NCI-H748 (cell line): ENCODE results near the gene MRNIP.
"Not testable (repeated sequence)": the region's sequence is repeated elsewhere in the genome, so short reads cannot be mapped to it uniquely, and the experiment has no call there.

Source experiments
- DNase-seq: peaks from one replicate; lab custom pipeline; 2025; ENCODE audit not compliant: unreplicated experiment; lab: John Stamatoyannopoulos, UW

The MRNIP gene

GRCh38 chr5:179872055-179872827 lies 13.6 kb upstream of the MRNIP start:
- DNase-seq = no peak

- not testable (repeated sequence) for DNase-seq
Measured at GRCh38 chr5:179871533-179871932, 12.9 kb upstream of the MRNIP start.

- no peak for DNase-seq
Measured at GRCh38 chr5:179870952-179871351, 12.3 kb upstream of the MRNIP start.

- peak; percentile 43 for DNase-seq
Measured at GRCh38 chr5:179870403-179870903, 11.8 kb upstream of the MRNIP start.

GRCh38 chr5:179869641-179870402 lies 11.2 kb upstream of the MRNIP start:
- DNase-seq = no peak

GRCh38 chr5:179869101-179869500 lies 10.5 kb upstream of the MRNIP start:
- peak; percentile 58 for DNase-seq

GRCh38 chr5:179868541-179868940 lies 9.9 kb upstream of the MRNIP start:
- no peak for DNase-seq

- no peak for DNase-seq
Measured at GRCh38 chr5:179867476-179867875, 8.9 kb upstream of the MRNIP start.

- no peak for DNase-seq
Measured at GRCh38 chr5:179867079-179867465, 8.5 kb upstream of the MRNIP start.

GRCh38 chr5:179866241-179867078 lies 7.8 kb upstream of the MRNIP start:
- DNase-seq = no peak

GRCh38 chr5:179865491-179866240 lies 7.0 kb upstream of the MRNIP start:
- no peak for DNase-seq

GRCh38 chr5:179864686-179865085 lies 6.1 kb upstream of the MRNIP start:
- DNase-seq = no peak

GRCh38 chr5:179863449-179864085 lies 5.0 kb upstream of the MRNIP start:
- no peak for DNase-seq

- no peak for DNase-seq
Measured at GRCh38 chr5:179862891-179863290, 4.3 kb upstream of the MRNIP start.

GRCh38 chr5:179862296-179862695 lies 3.7 kb upstream of the MRNIP start:
- DNase-seq = no peak

GRCh38 chr5:179860301-179860700 lies 1.7 kb upstream of the MRNIP start:
- DNase-seq = no peak

GRCh38 chr5:179858241-179858585 lies 404 bp downstream of the MRNIP start:
- DNase-seq = peak; percentile 74

GRCh38 chr5:179854356-179854755 lies 4.3 kb downstream of the MRNIP start:
- DNase-seq = no peak

GRCh38 chr5:179852993-179853547 lies 5.5 kb downstream of the MRNIP start:
- DNase-seq = no peak

GRCh38 chr5:179841621-179842020 lies 17.0 kb downstream of the MRNIP start:
- DNase-seq = no peak
